Measurements from ENCODE around the gene CUX1.

DNA sequence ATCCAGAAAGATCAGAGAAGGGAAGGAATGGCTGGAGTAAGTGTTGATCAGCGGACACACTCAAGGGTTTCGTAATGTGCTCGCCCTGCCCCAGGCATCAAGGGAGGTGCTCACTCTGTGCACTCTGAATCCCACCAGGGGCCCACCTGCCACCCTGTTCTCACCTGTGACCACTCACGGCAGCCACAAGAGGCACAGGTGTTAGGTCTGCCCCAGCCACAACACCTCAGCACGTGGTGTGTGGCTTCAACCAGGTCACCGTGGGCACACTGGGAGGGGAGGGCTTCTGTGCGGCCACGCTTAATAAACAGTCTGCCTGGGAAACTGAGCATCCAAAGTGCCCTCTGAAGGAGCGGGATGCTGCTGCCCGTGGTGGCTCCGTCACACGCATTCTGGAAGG is 49.8 kb downstream of the CUX1 start:
- TF ChIP-seq, protein P1, sequence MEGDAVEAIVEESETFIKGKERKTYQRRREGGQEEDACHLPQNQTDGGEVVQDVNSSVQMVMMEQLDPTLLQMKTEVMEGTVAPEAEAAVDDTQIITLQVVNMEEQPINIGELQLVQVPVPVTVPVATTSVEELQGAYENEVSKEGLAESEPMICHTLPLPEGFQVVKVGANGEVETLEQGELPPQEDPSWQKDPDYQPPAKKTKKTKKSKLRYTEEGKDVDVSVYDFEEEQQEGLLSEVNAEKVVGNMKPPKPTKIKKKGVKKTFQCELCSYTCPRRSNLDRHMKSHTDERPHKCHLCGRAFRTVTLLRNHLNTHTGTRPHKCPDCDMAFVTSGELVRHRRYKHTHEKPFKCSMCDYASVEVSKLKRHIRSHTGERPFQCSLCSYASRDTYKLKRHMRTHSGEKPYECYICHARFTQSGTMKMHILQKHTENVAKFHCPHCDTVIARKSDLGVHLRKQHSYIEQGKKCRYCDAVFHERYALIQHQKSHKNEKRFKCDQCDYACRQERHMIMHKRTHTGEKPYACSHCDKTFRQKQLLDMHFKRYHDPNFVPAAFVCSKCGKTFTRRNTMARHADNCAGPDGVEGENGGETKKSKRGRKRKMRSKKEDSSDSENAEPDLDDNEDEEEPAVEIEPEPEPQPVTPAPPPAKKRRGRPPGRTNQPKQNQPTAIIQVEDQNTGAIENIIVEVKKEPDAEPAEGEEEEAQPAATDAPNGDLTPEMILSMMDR (IDR thresholded peaks at IDR 0.05; ENCODE audit: insufficient read depth, low read length) = no peak
- TF ChIP-seq SPI1 (IDR thresholded peaks at IDR 0.05; ENCODE audit: borderline replicate concordance, low read depth) = no peak
- TF ChIP-seq POLR2AphosphoS5 (IDR thresholded peaks at IDR 0.05; ENCODE audit: low read depth) = no peak
- TF ChIP-seq GABPA (IDR thresholded peaks at IDR 0.05; ENCODE audit: low read depth) = no peak
- TF ChIP-seq, protein P2, sequence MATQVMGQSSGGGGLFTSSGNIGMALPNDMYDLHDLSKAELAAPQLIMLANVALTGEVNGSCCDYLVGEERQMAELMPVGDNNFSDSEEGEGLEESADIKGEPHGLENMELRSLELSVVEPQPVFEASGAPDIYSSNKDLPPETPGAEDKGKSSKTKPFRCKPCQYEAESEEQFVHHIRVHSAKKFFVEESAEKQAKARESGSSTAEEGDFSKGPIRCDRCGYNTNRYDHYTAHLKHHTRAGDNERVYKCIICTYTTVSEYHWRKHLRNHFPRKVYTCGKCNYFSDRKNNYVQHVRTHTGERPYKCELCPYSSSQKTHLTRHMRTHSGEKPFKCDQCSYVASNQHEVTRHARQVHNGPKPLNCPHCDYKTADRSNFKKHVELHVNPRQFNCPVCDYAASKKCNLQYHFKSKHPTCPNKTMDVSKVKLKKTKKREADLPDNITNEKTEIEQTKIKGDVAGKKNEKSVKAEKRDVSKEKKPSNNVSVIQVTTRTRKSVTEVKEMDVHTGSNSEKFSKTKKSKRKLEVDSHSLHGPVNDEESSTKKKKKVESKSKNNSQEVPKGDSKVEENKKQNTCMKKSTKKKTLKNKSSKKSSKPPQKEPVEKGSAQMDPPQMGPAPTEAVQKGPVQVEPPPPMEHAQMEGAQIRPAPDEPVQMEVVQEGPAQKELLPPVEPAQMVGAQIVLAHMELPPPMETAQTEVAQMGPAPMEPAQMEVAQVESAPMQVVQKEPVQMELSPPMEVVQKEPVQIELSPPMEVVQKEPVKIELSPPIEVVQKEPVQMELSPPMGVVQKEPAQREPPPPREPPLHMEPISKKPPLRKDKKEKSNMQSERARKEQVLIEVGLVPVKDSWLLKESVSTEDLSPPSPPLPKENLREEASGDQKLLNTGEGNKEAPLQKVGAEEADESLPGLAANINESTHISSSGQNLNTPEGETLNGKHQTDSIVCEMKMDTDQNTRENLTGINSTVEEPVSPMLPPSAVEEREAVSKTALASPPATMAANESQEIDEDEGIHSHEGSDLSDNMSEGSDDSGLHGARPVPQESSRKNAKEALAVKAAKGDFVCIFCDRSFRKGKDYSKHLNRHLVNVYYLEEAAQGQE (IDR thresholded peaks at IDR 0.05; ENCODE audit: insufficient replicate concordance, low read depth) = no peak

Measured in HL-60 (cell line).